Fibroblast of gingiva (primary cell): ENCODE measurements around the gene TMC1.

Experiments
- DNase-seq: peaks from one replicate; pipeline ENCODE4 v3.0.0-alpha.2; 2011; ENCODE audit warnings: low read depth

Gene TMC1

DNA sequence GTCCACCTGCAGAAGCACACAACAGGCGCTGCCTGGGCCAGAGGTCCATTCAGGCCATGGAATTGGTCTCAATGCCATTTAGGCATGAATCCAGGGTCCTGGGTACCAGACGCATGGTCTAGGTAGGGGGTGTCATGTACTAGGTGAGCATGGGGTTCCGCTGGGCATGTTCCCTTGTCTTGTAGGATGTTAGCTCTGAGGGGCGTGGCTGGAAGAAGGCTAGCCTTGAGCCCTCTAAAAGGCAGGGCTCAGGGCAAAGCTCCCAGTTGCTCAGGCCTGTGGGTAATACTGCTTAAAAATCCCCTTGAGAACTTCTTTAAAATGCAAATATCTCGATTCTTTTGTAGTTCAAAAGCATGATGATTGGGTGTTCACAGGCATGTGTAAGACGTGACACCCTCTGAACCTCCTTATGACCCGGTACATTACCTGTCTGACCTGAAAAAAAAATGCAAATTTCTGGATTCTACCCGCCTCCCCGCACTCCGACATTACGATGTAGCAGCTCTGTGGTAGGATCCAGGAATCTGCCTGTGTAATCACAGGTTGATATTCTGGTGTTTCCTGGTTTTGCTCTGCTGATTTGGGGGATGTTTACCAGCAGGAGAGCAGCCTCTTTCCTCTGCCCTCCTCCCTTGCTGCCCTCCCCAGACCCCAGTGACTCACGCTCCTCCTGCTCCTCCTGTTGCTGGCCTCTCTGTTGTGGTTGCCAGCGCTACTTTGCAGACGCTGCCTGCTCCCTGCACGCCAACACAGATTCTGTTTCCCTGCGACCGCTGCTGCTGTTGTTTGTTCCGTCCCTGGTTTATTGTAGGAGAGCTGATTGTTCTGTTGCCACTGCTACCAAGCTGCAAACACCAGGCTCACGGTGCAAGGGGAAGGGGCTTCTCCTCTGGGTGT lies 5.7 kb downstream of the TMC1 start:
- DNase-seq: peak; percentile 95

DNA sequence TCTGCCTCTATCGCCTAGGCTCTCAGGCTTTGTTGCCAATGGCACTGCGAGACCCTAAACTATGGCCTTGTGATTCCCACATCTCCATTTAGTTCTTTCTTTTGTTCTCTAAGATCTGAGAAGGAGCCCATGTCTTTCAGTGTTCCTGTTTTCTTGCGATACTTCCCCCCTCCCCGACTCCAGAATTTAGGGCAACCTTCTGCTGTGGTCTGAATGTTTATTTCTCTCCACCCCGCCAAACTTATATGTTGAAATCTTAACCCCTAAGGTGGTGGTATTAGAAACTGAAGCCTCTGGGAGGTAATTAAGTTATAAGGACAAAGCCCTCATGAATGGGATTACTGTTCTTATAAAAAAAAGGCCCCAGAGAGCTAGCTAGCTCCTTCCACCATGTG lies 6.4 kb downstream of the TMC1 start:
- peak; percentile 49 for DNase-seq

DNA sequence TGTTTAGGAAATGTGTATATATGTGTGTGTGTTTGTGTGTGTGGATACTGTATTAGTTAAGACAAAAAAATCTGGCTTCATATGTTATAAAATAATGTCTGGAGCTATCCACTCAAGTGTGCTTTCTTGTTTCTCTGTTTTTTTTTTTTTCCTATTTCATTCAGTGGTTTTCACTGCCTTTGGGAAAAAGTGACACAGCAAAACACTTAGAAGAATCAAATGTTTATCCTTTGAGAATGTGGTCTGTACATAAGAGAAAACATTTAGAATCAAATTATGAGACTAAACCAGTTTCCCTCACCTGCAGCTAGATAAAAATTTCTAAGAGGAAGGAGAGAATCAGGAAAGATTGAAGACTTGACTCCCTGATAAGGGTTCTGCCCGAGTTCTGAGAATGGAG lies 8.1 kb downstream of the TMC1 start:
- no peak for DNase-seq

DNA sequence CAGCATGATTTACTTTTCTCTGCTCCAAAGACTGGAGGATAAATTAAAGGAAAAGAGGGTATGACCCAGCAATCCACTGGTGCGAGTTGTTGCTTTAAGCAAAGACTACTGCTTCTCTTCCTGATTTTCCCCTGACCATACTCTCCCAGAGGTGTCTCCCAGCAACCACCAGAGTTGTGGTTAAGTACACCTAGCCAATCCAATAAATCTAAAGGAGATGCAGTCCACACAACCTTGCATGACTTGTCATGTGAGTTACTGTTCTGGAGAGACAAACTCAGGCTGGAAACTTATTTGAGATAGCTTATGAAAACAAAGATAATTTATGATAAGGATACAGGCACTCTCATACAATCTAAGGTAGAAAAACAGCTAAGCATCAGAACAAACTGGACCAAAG lies 11.9 kb downstream of the TMC1 start:
- DNase-seq: no peak

DNA sequence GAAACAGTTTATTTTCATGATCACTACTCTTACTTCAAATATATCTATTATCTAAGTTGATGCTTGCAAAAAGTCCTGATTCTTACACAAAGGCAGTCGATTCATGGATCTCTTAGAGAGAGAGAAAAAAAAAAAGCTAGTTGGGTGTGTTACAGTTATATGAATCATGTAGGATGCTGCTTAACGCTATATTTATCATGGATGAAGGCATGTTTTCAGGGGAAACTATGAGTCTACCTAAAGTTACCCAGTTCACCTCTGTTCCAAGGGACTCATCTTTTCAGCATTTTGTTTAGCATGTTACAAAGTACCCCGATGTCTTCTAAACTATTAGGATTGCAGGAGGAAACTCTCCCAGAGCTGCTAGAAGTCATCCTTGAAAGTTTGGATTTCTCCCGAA lies 13.5 kb downstream of the TMC1 start:
- DNase-seq: no peak

DNA sequence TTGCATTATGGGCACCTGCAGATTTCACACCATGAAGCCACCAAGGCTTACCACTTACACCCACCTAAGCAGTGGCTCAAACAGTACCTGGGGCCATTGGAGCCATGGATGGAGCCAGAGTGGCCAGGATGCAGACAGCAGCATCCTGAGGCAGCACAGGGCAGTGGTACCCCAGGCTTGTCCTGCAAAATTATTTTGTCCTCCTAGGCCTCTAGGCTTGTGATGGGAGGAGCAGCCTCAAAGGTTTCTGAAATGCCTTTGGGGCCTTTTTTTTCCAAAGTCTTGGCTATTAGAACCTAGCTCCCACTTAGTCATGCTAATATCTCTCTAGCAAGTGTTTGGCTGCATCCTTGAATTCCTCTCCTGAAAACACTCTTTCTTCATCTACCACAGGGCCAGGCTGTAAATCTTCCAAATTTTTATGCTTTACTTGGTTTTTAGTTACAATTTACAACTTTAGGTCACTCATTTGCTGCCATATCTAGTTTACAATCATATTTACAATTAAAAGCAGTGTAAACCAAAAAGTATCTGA lies 15.7 kb downstream of the TMC1 start:
- DNase-seq: peak; percentile 19

DNA sequence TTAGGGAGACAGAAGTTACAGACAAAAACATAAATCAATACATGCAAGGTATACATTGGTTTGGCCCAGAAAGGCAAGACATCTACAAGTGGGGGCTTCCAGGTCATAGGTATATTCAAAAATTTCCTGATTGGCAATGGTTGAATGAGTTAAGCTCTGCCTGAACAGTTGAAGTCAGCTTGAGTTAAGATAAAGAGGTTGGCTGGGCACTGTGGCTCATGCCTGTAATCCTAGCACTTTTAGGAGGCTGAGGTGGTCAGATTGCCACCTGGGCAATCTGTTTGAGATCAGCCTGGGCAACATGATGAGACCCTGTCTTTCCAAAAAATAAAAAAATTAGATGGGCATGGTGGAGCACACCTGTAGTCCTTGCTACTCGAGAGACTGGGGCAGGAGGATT lies 16.3 kb downstream of the TMC1 start:
- no peak for DNase-seq

DNA sequence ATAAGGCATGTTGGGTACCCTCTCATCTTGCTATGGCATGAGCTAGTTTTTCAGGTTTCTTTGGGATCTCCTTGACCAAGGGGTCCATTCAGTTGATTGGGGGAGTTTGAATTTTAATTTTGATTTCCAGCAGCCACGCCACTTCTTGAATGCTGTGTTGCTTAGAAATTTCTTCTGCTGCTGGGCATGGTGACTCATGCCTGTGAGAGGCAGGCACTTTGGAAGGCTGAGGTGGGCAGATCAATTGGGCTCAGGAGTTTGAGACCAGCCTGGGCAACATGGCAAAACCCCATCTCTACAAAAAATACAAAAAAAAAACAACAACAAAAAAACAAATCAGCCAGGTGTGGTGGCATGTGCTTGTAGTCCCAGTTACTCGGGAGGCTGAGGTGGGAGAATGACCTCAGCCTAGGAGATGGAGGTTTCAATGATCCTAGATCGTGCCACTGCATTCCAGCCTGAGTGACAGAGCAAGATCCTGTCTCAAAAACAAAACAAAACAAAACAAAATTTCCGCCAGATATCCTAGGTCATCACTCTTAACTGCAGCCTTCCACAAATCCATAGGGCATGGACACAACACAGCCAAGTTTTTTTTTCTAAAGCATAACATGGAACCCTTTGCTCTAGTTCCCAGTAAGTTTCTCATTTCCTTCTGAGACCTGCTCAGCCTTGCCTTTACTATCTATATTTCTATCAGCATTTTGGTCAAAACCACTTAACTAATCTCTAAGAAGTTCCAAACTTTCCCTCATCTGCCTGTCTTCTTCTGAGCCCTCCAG lies 17.7 kb downstream of the TMC1 start:
- DNase-seq: no peak

DNA sequence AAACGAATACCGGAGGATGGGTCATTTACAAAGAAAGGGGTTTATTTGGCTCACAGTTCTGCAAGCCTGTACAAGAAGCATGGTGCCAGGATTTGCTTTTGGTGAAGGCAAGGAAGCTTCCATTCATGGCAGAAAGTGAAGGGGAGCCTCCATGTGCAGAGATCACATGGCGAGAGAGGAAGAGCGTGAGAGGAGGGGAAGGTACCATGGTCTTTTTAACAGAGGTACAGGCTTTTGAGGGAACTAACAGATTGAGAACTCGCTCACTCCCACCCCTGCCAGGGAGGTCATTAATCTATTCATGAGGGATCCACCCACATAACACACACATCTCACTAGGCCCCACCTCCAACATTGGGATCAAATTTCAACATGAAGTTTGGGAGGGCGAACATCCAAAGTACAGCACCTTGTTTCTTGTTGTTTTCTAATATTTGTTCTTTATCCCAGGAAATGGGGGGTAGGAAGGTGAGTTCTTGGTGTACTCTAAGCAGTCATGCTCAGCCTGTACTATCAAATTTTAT lies 18.5 kb downstream of the TMC1 start:
- DNase-seq: no peak

DNA sequence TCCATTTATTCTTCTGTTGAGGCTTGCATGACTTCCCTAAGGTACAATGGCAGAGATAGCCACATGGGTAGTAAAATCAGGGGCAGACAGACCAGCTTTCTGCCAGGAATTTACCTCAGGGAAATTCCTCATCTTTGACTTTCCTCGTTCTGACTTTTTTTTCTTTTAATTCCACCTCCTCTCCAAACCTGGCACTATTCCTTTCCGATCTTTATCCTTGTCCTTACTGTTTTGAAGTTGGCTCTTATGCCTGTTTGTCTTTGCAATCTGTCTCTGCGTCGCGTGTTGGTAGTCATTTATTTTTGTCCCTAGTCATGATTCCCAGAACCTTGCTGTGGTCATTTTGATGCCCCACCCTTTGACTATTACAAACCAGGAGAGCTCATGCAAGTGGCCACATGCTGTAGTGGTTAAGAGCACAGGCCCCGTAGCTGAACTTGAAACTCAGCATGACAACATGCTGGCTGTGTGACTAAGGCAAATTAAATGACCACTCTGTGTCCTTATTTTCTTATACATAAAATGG lies 19.0 kb downstream of the TMC1 start:
- DNase-seq: peak; percentile 80

DNA sequence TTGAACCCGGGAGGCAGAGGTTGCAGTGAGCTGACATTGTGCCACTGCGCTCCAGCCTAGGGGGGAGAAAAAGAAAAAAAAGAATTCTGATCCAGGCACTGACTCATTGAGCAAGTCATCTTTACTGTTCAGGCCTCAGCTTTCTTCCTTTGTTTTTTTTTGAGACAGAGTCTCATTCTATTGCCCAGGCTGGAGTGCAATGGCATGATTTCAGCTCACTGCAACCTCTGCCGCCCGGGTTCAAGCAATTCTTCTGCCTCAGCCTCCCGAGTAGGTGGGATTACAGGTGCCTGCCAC lies 21.1 kb downstream of the TMC1 start:
- peak; percentile 28 for DNase-seq

DNA sequence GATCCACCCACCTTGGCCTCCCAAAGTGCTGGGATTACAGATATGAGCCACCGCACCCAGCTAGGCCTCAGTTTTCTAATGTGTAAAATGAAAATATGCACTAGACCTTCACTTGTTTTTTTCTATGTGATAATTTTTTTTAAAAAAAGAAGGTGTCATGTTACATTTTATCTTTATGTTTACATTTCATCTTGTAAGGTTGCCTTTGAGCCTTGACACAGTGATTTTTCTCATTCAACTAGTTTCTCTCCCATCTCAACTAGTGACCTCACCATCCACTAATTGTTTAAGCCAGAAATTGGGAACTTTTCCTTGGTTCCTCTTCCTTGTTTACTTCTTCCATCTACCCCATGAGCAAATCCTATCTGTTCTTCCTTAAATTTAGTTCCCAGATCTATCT lies 21.5 kb downstream of the TMC1 start:
- no peak for DNase-seq

DNA sequence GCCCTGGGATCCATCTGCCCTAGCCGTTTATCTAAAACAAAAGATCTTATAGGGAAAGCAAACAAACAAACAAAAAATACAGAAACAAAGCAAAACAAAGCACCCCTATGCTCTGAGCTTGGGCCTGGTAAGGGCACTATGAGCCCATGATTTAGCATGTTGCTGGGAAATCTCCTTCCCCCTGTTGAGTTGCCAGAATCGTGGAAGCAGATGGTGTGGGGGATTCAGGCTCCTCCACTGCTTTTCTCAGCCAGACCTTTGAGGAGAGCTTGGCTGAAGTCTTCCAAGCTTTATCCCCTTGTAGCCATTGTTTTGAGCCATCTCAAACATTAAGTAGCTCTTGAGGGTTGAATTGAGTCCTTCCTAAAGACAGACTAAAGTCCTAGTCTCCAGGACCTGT lies 29.9 kb downstream of the TMC1 start:
- DNase-seq: no peak

DNA sequence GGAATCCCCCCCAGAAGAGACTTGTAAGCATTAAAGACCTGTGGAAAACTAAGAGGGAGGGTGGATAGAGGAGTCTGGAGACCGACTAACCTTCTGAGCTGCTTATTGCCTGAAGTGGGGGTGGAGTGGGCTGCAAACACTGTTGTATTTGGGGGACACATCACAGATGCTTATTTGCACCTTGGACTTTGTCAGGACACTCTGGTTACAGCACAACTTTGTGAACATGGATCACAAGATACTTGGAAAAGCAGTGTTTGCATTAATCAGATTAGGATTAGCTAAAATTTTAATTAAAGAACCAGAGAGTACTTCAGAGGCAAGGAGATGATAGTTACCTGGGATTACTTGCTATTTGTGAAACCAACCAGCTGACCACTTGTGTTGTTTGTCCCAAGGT lies 30.9 kb downstream of the TMC1 start:
- DNase-seq: no peak

DNA sequence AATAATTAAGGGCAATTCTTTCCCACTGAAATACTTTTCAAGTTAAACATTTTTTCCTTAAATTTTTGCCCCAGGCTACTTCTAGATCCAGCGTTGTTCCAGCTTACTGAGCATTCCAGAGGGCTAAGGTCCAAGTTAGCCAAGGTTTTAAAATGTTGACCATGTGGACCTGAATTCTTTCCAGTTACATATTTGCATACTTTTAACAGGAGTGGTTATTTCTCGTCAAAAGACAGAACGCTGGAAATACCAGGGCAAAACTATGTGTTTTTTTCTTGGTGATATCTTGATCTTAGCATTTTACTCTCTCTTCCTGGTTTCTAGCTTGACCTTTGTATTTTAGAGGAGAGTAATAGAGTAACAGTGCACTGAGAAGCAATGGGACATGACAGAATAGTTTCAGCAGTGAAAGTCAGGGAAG lies 32.8 kb downstream of the TMC1 start:
- DNase-seq: peak; percentile 98

DNA sequence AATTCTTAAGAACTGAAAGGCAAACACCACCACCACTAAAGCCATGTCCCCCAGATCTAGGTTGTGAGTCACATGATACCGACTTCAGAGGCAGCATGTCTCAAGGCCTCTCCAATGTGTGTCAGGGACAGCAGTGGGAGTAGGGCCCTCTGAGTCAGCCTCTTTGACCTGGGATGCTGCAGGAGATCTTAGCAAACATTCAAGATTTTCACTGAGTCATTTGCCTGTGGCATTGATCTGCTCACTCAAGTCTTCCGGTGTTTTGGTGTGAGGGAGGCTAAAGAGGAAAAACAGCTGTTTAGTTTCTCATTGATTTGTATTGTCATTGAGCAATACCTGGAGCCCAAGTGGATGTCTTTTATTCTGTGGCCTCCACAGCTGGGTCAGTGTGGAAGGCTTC lies 36.1 kb downstream of the TMC1 start:
- peak; percentile 87 for DNase-seq

DNA sequence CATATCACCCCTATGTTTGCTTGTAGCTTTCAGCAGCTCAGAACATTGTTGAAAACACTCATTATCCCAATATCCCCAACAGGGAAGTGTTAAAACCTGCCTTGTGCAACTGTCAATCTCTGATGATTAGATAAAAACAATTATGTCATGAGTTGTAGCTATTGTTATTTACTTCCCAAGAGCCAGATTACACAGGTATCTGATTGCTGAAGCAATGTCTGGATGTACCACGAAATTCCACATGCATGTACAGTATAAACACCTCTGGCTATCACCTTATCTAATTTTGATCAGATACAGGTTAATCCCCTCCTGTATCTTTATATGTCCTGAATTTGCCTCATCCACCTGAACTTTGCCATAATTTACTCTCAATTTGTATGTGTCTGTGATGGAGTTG lies 38.7 kb downstream of the TMC1 start:
- no peak for DNase-seq

DNA sequence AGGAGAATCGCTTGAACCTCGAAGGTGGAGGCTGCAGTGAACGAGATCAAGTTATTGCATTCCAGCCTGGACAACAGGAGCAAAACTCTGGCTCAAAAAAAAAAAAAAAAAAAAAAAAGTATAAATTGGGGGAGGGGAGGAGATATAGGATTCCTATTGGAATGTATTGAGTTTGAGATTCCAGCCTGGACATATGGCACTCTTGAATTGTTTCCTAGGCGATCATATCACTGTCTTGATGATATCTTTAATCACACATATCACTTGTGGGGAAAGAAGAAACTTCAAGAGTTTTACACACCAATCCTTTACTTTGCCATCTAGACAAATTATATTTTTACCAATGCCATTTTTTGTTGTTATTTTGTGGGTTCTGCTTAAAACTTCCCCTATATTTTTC lies 42.4 kb downstream of the TMC1 start:
- DNase-seq: no peak

DNA sequence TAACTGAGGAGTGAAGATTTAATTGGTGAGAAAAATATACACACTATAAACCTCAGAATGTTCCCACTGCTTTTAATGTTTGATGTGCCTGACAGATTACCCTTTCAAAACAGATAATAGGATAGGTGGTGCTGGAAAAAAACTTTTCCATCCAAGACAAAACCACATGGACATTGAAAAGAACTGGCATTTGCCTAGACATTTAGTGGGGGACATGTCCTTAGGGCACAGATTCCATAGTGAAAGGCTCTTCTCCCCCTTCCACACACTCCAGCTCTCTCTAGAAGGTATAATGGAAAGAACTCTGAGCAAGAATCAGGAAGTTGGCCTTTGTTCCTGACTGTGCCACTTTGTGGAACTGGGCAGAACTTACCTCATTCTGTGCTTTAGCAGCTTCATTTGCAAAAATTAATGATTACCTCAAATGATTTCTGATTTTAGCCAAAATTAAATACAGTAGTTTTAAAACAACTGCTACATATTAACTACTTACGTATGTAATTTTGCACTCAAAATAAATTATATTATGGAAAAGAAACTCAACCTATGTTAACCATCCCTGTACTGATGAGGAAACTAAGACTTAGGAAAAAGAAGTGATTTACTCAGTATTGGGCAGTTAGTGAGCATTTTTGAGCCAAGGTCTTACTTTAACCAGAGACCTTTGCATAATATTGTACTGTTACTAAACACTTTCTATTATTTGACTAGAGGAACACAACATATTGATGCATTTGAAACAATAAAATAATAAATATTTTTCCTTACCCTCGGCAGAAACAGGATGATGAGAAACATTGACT lies 43.3 kb downstream of the TMC1 start:
- DNase-seq: no peak

DNA sequence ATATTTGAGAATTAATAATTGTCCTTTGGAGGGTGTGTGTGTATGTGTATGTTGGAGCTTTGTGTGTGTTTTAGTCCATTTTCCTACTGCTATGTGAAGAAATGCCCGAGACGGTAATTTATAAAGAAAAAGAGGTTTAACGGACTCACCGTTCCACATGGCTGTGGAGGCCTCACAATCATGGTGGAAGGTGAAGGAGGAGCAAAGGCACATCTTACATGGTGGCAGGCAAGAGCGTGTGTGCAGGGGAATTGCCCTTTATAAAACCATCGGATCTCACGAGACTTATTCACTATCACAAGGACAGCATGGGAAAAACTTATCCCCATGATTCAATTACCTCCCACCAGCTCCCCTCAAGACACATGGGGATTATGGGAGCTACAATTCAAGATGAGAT lies 44.1 kb downstream of the TMC1 start:
- no peak for DNase-seq

DNA sequence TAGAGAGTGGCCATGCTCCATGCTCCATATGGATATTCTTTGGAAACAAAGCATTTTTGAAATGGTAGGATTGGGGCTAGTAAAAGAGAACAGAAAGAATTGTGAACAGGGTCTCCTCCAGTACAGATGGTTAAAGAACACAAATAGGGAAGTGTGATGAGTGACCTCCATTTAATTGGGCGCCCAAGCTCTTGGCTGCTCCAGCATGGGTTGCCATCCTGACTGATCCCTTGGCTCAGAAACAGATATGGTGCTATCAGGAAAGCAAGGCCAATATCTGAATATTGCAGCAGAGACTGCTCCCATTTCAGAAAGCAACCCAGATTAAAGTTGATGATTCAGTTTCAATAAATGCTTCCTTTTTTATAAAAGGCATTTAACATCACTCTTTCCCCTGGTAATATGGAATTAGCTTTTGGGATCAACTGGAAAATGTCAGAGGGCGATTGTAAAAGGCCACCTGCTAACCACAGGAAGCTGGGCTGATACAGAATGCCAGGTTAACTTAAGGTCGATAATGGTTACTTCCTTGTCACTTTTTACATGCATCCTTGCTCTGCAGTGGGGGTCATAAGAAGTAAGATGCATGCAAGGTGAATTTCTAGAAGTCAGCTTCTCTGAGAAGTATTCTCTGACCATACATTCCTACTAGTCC lies 52.9 kb downstream of the TMC1 start:
- no peak for DNase-seq

DNA sequence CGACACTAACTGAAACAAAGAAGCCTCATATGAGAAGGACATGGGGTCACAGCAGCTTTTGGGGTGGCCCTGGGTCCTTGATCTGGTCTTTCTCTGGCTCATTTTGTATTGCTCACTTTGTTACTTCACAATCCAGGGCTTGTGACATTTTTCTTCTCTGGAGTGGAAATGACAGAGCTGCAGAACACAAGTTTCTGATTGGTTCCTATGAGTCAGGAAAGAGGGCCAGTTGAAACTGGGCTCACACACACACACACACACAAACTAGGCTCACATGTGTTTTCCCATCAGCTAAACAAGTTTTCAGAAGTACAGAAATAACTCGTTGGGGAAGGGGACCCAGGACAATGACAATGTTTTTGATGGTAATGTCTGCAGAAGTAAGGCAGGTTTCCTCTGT lies 54.3 kb downstream of the TMC1 start:
- DNase-seq: peak; percentile 23
